ENCODE data around the gene CXCR3. TPM values are rescaled to one million over a fixed set of nuclear protein-coding genes. Genes with fewer than 3 reads are reported as not detected.

CXCR3 gene
- total RNA-seq, 1 donor from 2014 or later: not detected

- TF ChIP-seq, protein P1, sequence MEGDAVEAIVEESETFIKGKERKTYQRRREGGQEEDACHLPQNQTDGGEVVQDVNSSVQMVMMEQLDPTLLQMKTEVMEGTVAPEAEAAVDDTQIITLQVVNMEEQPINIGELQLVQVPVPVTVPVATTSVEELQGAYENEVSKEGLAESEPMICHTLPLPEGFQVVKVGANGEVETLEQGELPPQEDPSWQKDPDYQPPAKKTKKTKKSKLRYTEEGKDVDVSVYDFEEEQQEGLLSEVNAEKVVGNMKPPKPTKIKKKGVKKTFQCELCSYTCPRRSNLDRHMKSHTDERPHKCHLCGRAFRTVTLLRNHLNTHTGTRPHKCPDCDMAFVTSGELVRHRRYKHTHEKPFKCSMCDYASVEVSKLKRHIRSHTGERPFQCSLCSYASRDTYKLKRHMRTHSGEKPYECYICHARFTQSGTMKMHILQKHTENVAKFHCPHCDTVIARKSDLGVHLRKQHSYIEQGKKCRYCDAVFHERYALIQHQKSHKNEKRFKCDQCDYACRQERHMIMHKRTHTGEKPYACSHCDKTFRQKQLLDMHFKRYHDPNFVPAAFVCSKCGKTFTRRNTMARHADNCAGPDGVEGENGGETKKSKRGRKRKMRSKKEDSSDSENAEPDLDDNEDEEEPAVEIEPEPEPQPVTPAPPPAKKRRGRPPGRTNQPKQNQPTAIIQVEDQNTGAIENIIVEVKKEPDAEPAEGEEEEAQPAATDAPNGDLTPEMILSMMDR (IDR thresholded peaks at IDR 0.05; ENCODE audit: partially characterized antibody, unreplicated experiment): no peak
- Mint-ChIP-seq H3K4me1 (ENCODE audit: low read depth, unreplicated experiment) (no peaks in the 10 kb centered on the region), H3K9me3 (ENCODE audit: unreplicated experiment) (peaks cover 6% of the 10 kb centered on the region), H3K4me3 (ENCODE audit: unreplicated experiment) (no peak overlapping the region), H3K27me3 (ENCODE audit: unreplicated experiment) (no peaks in the 10 kb centered on the region), H3K27ac (ENCODE audit: unreplicated experiment) (no peak overlapping the region), H3K36me3 (ENCODE audit: unreplicated experiment) (no peaks in the 10 kb centered on the region)
- DNase-seq: no peak
Measured at GRCh38 chrX:71618787-71619186, 476 bp upstream of the CXCR3 start.

DNA sequence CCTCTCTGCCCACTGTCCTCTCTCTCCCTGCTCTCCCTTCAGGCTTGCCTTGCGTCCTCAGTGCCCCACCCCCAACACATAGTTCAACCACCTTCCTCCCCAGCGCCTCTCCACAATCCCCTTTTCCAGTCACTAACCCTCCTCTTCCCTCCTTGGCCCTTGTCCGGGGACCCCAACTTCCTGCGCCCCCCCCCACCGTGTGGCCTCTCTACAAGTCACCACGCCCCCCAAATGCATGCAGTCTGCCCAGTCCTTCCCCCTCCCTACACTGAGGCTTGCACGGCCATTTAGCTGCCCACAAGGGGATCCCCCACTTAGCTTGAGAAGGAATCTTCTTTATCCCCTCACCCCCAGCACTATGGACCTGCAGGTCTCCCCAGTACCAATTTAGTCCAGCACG, 569 bp downstream of the CXCR3 start:
- Mint-ChIP-seq H3K27me3 (ENCODE audit: unreplicated experiment) (no peaks in the 10 kb centered on the region), H3K4me3 (ENCODE audit: unreplicated experiment) (no peak overlapping the region), H3K27ac (ENCODE audit: unreplicated experiment) (no peak overlapping the region), H3K36me3 (ENCODE audit: unreplicated experiment) (no peaks in the 10 kb centered on the region), H3K4me1 (ENCODE audit: low read depth, unreplicated experiment) (no peaks in the 10 kb centered on the region), H3K9me3 (ENCODE audit: unreplicated experiment) (peaks cover 6% of the 10 kb centered on the region)
- no peak for DNase-seq
- TF ChIP-seq, protein P1 (IDR thresholded peaks at IDR 0.05; ENCODE audit: partially characterized antibody, unreplicated experiment): no peak

DNA sequence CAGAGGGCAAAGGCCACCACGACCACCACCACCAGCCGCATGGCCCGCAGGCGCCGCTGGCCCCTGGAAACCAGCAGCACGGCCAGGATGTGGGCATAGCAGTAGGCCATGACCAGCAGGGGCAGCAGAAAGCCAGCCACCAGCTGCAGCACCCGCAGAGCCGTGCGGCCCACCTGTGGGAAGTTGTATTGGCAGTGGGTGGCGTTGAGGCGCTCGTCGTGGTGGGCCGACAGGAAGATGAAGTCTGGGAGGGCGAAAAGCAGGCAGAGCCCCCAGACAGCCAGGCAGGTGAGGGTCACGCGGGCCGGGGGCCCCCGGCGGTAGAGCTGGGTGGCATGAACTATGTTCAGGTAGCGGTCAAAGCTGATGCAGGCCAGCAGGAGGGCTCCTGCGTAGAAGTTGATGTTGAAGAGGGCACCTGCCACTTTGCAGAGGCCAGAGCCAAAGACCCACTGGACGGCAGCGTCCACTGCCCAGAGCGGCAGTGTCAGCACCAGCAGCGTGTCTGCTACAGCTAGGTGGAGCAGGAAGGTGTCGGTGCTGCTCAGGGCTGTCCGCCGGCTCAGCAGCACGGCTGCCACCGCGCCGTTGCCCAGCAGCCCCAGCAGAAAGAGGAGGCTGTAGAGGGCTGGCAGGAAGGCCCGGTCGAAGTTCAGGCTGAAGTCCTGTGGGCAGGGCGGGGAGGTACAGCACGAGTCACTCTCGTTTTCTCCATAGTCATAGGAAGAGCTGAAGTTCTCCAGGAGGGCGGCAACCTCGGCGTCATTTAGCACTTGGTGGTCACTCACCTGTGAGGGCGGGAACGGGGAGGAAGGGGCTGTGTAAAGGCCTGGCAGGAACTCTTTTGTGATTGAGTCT, 1.4 kb downstream of the CXCR3 start:
- H3K36me3 Mint-ChIP-seq (ENCODE audit: unreplicated experiment): no peaks in the 10 kb centered on the region
- no peak overlapping the region for H3K4me3 Mint-ChIP-seq (ENCODE audit: unreplicated experiment)
- H3K27me3 Mint-ChIP-seq (ENCODE audit: unreplicated experiment): no peaks in the 10 kb centered on the region
- no peaks in the 10 kb centered on the region for H3K4me1 Mint-ChIP-seq (ENCODE audit: low read depth, unreplicated experiment)
- H3K27ac Mint-ChIP-seq (ENCODE audit: unreplicated experiment): no peak overlapping the region
- H3K9me3 Mint-ChIP-seq (ENCODE audit: unreplicated experiment): peaks cover 6% of the 10 kb centered on the region
- TF ChIP-seq, protein P1 (IDR thresholded peaks at IDR 0.05; ENCODE audit: partially characterized antibody, unreplicated experiment): no peak
- no peak for DNase-seq

- Mint-ChIP-seq H3K4me1 (ENCODE audit: low read depth, unreplicated experiment) (no peaks in the 10 kb centered on the region), H3K9me3 (ENCODE audit: unreplicated experiment) (peaks cover 6% of the 10 kb centered on the region), H3K27me3 (ENCODE audit: unreplicated experiment) (no peaks in the 10 kb centered on the region), H3K4me3 (ENCODE audit: unreplicated experiment) (no peak overlapping the region), H3K27ac (ENCODE audit: unreplicated experiment) (no peak overlapping the region), H3K36me3 (ENCODE audit: unreplicated experiment) (peaks cover 3% of the 10 kb centered on the region)
- no peak for DNase-seq
- TF ChIP-seq, protein P1 (IDR thresholded peaks at IDR 0.05; ENCODE audit: partially characterized antibody, unreplicated experiment): no peak
Measured at GRCh38 chrX:71615954-71616353, 2.4 kb downstream of the CXCR3 start.

- TF ChIP-seq, protein P1 (IDR thresholded peaks at IDR 0.05; ENCODE audit: partially characterized antibody, unreplicated experiment): no peak
- no peaks in the 10 kb centered on the region for H3K4me1 Mint-ChIP-seq (ENCODE audit: low read depth, unreplicated experiment)
- H3K27ac Mint-ChIP-seq (ENCODE audit: unreplicated experiment): no peak overlapping the region
- no peak overlapping the region for H3K4me3 Mint-ChIP-seq (ENCODE audit: unreplicated experiment)
- DNase-seq: no peak
- peaks cover 6% of the 10 kb centered on the region for H3K36me3 Mint-ChIP-seq (ENCODE audit: unreplicated experiment)
- H3K9me3 Mint-ChIP-seq (ENCODE audit: unreplicated experiment): peaks cover 6% of the 10 kb centered on the region
- no peaks in the 10 kb centered on the region for H3K27me3 Mint-ChIP-seq (ENCODE audit: unreplicated experiment)
Measured at GRCh38 chrX:71615056-71615455, 3.3 kb downstream of the CXCR3 start.

All from glutamatergic neuron (in vitro differentiated cells).